LHCN-M2 (cell line): ENCODE data around the gene CHMP2A. TPM values are rescaled to one million over a fixed set of nuclear protein-coding genes. Genes with fewer than 3 reads are reported as not detected.
"Not testable (repeated sequence)": the region's sequence is repeated elsewhere in the genome, so short reads cannot be mapped to it uniquely, and the experiment has no call there.

Experiments used
- DNase-seq: peaks from one replicate; pipeline ENCODE4 v3.0.0-alpha.2; 2012; ENCODE audit warnings: low read depth
- polyA plus RNA-seq: library from polyadenylated mRNA; unstranded; fragments of >200 nt; gene quantifications from one replicate; pipeline ENCODE4 v1.2.1, GENCODE V29; 2012; ENCODE audit warnings: missing spikeins
- total RNA-seq: library from RNA; depleted of rRNA; stranded (reverse); fragments of >200 nt; gene quantifications from 2 replicates; pipeline ENCODE4 v1.2.3, GENCODE V29; 2014; rRNA removed

Gene CHMP2A
- total RNA-seq, result 84.8 and 125 TPM in 2 replicates
- 235 TPM for polyA plus RNA-seq

GRCh38 chr19:58554494-58555368, at the start of gene CHMP2A:
Gene CHMP2A (minus strand): TSS chr19:58555105. CDS start chr19:58554212, 893 bp downstream.
- DNase-seq, result peak; percentile 96

GRCh38 chr19:58586133-58586765, 31.3 kb upstream of the CHMP2A start:
- no peak for DNase-seq

- DNase-seq, result no peak
These were observed 30.7 kb upstream of the CHMP2A start for GRCh38 chr19:58585442-58586132.

DNA sequence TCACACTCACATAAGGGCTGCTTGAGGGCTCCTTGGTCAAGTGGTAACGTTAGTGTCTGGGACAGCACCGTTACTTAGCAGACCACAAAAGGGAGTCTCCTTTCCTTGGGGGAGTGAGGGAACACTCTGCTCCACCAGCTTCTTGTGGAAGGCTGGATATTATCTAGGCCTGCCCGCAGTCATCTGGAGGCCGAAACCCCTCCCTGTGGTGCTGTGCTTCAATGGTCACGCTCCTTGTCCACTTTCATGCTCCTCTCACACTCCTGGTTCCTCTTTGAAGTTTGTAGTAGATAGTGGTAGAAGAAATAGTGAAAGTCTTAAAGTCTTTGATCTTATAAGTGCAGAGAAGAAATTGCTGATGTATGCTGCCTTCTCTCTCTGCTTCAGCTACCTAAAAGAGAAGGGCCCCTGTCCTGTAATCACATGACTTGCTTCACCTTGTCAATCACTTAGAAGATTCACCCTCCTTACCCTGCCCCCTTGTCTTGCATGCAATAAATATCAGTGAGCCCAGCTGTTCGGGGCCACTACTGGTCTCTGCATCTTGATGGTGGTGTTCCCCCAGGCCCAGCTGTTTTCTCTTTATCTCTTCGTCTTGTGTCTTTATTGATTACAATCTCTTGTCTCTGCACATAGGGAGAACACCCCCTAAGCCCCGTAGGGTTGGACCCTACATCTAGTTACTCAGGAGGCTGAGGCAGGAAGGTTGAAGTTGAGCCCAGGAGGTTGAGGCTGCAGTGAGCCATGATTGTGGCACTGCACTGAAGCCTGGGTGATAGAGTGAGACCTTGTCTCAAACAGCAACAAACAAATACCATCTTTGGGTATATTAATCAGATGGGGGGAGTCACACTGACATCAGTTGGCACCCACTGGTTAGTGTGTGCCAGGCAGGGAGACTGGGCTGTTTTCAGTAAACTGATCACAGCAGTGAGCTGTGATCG, 29.9 kb upstream of the CHMP2A start:
- no peak for DNase-seq

DNA sequence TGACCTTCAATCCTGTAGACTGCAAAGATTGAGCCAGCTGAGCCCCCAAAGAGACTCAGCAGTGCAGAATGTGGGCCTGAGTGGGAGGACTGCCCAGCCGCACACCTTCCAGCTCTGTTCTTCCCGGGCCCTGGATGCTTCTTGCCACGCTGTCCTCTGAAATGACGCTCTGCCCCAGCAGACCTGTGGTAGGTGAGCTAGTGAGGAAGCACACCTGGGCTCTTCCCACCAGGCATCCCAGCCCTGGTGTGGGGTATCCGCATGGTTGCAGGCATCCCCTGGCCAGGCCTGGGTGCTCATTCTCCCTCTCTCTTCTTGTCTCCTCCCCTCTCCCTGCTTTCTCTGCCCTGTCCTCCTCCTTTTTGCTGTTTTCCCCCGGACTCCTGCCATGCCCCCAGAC, 28.1 kb upstream of the CHMP2A start:
- no peak for DNase-seq

DNA sequence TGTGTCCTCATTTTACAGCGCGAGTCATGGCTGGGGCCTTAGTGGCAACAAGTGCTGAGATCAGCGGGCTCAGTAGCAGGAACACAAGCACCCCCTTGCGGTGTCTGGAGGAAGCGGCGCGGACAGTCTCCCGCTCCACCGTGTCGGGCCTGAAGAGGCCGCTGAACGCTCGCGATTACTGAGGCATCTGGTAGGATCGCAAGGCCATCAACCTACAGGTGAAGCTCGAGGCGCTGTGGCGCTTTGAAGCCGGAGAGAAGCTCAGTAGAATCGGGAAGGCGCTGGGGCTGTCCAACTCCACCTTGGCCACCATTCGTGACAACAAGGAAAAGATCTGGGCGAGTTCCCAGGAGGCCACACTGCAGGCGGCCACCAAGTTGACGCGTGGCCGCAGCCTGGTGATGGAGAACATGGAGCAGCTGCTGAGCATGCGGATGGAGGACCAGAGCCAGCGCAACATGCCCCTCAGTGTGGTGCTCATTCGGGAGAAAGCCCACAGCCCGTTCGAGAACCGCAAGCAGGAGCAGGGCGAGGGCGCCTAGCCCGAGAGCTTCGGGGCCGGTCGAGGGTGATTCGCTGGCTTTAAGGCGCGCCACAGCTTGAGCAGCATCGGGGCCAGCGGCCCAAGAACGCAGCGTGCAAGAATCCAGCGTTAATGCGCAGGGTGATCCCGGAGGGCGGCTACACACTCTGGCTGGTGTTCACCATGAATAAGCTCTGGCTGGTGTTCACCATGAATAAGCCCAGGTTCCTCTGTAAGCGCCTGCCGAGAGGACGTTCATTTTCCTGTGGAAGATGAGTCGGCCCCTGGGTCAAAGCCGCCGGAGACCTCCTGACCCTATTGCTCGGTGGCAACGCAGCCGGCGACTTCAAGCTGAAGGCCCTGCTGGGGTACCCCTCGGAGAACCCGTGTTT, 26.6 kb upstream of the CHMP2A start:
- DNase-seq, result peak; percentile 89

DNA sequence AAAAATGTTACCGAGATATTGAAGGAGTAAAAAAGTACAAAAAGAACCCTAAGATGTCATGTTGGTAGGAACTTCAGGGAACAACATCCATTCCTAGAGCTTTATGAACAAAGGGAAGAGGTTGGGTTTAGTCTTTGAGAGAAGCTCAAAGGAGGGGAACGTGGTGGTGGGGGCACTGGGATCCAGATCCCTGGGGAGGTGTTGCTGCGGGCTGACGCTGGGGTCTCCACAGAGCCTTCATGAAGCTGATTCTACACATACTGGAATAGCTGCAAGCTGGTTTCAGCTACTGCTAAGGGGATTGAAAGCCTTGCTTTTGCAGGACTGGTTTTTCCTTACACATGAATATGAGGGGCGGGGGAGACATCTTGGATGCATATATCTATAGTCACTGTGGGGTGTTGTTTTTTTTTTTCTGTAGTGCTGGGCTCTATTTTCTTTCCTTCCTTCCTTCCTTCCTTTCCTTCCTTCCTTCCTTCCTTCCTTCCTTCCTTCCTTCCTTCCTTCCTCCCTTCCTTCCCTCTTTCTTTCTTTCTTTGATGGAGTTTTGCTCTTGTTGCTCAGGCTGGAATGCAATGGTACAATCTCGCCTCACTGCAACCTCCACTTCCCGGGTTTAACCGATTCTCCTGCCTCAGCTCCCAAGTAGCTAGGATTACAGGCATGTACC, 24.7 kb upstream of the CHMP2A start:
- DNase-seq, result no peak

DNA sequence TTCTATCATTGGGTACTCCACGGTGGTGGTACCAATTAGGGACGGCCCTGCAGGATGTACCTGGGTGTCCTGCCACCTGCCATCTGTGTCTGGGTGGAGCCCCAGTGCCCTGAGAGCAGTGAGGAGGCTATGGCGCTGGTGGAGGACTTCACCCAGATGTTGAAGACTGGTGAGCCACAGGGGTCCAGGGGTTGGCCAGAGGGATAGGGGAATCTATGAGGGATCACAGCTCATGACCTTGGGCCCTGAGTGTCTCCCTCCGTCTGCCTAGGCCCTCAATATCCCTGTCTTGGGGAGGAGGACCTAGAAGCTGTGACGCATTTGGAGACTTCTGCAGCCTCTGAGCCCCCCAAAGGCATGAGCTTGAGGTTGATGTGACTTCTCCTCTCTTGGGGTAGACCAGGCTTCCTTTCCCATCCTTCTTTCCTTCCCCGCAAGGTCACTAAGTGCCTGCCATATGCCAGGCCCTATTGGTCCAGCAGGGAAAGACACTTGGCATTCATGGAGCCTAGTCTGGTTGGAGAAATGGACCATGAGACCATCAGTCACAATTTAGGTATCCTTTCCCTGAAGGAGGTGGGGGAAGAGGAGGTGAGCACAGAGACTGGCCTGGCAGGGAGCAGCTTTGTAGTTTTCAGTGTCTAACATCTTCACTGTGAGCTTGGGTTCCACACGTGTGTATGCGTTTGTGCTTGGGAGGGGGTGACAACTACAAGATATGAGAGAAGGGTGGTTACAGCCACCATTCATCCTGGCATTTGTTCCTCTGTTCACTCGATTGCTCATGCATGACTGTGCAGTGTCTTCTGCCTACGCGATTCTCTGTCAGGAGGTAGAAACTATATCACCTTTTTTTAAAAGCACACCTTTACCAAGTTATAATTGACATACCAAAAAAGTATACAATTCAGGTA, 23.4 kb upstream of the CHMP2A start:
- no peak for DNase-seq

- DNase-seq, result not testable (repeated sequence)
These were observed 22.7 kb upstream of the CHMP2A start for GRCh38 chr19:58577581-58577980.

- DNase-seq, result peak; percentile 91
These were observed 20.5 kb upstream of the CHMP2A start for GRCh38 chr19:58575183-58576041.

GRCh38 chr19:58573658-58574164, 18.8 kb upstream of the CHMP2A start:
- no peak for DNase-seq

DNA sequence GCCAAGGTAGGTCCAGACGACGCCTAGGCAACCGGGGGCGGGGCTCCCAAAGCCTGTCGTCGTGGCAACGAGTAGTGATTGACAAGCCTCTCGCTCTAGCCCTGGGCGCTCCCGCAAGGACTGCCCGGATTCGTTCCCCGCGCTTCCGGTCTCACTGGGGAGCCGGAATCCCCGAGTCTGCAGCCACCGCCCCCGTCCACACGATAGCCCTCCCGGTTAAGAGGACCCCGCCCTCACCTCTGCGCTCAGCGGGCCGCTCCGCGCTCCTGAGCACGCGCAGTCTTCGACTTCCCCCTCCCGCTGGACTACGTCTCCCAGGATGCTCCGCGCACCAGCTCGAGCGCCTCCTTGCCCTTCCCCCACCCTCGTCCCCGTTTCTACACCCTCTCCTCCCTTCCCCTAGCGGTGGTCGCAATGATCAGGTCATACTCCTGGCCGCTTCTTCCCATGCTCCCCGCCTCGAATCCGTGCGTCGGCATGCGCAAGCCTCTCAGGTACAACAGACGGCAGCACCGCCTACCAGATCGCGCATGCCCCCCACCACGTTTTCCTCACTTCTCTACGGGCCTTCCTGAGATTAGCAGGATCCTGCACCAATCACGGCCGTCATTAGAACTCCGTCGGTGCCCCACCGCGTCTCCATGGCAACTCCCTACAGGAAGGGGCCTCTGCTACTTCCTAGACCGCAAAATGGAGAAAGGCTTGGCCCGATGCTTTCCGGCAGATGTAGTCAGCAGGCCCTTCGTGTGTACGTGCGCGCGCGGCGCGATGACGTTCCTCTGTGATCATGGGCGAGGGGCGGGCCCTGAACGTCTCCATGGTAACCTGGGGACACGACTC, 18.1 kb upstream of the CHMP2A start, which contains the start of gene MZF1:
TSS of gene MZF1 (minus strand) at position 518 of the 840 bp plus-strand sequence. CDS start 1,946 bp downstream, outside the sequence.
- DNase-seq, result peak; percentile 100

GRCh38 chr19:58572026-58572817, 17.3 kb upstream of the CHMP2A start:
- no peak for DNase-seq

DNA sequence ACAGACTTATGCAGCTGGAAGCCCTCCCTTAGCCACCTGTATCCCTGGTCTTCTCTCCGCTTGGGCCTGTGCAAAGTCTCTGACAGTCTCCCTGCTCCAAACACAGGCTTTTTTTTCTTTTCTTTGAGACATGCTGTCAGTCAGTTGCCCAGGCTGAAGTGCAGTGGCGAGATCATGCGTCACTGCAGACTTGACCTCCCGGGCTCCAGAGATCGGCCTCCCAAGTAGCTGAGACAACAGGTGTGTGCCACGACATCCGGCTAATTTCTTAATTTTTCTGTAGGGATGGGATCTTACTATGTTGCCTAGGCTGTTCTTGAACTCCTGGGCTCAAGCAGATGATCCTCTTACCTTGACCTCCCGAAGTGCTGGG, 16.7 kb upstream of the CHMP2A start:
- no peak for DNase-seq
